HepG2 (cell line): ENCODE data around the gene CTU2. TPM values are rescaled to one million over a fixed set of nuclear protein-coding genes. Genes with fewer than 3 reads are reported as not detected.

Source experiments
- FOXA3 ChIP-seq: IDR thresholded peaks from 2 replicates; pipeline ENCODE4 v1.6.1; 2016; ENCODE audit warnings: missing genetic modification reagents, missing compliant biosample characterization
- PATZ1 ChIP-seq: sonication (generic); formaldehyde crosslinking; IDR thresholded peaks from 2 replicates; pipeline ENCODE4 v1.4.0; 2020; ENCODE audit warnings: missing genetic modification reagents
- RAD51 ChIP-seq: fragments of 450-650 bp; IDR thresholded peaks from 2 replicates; pipeline ENCODE4 v1.6.1; 2016; ENCODE audit warnings: borderline replicate concordance
- SAFB2 ChIP-seq: sonication (generic); formaldehyde crosslinking; IDR thresholded peaks from 2 replicates; pipeline ENCODE4 v1.5.1; 2020; ENCODE audit warnings: missing genetic modification reagents, low read depth, mild to moderate bottlenecking, borderline replicate concordance
- SRY ChIP-seq: sonication (generic); formaldehyde crosslinking; IDR thresholded peaks from 2 replicates; pipeline ENCODE4 v1.8.0; 2022; ENCODE audit warnings: mild to moderate bottlenecking, missing genetic modification reagents
- STAG1 ChIP-seq: sonication (generic); formaldehyde crosslinking; IDR thresholded peaks from 2 replicates; pipeline ENCODE4 v1.4.0; 2020; ENCODE audit warnings: missing genetic modification reagents
- ZFX ChIP-seq: sonication (generic); formaldehyde crosslinking; IDR thresholded peaks from 2 replicates; pipeline ENCODE4 v1.4.0; 2020; ENCODE audit warnings: mild to moderate bottlenecking, low read depth, missing genetic modification reagents, moderate library complexity
- ZFY ChIP-seq: sonication (generic); formaldehyde crosslinking; IDR thresholded peaks from 2 replicates; pipeline ENCODE4 v1.4.0; 2020; ENCODE audit warnings: missing genetic modification reagents
- ZNF678 ChIP-seq: sonication (generic); formaldehyde crosslinking; IDR thresholded peaks from 2 replicates; pipeline ENCODE4 v1.4.0; 2020; ENCODE audit warnings: mild to moderate bottlenecking, missing genetic modification reagents
- ZNF687 ChIP-seq: sonication (generic); formaldehyde crosslinking; IDR thresholded peaks from 2 replicates; pipeline ENCODE4 v1.5.1; 2020; ENCODE audit warnings: mild to moderate bottlenecking, missing genetic modification reagents, moderate library complexity
- polyA plus RNA-seq, 8 experiments: library from polyadenylated mRNA; depleted of rRNA in 3 of 8; stranded (reverse) in 7 of 8; unstranded in 1 of 8; fragments of >200 nt; fragmentation: Illumina TruSeq in 4 of 8; extraction: Trizol in 4 of 8; gene quantifications; 2 replicates each; pipeline versions ENCODE4 v1.2.1 to v1.2.3, GENCODE V29; 2011 to 2016; ENCODE audit warnings: low read depth in 4 of 8, missing spikeins in 1 of 8, mixed read lengths in 1 of 8; ENCODE audit not compliant: insufficient read depth in 1 of 8
- total RNA-seq, 5 experiments: library from RNA; depleted of rRNA; stranded (reverse); fragments of >200 nt; fragmentation: Illumina TruSeq; extraction: Trizol; gene quantifications; 2 replicates each; pipeline ENCODE4 v1.2.3, GENCODE V29; 2016; ENCODE audit warnings: low read depth in 1 of 5
- TF ChIP-seq, protein P1 (sequence below): sonication (generic); formaldehyde crosslinking; IDR thresholded peaks from 2 replicates; pipeline ENCODE4 v1.5.0; 2020; ENCODE audit warnings: mild to moderate bottlenecking, missing genetic modification reagents
- TF ChIP-seq, protein P2 (sequence below): sonication (generic); formaldehyde crosslinking; IDR thresholded peaks from 2 replicates; pipeline ENCODE4 v1.9.0; 2021; ENCODE audit warnings: mild to moderate bottlenecking, missing genetic modification reagents

CTU2 gene
- total and polyA plus RNA-seq, 2 of the 13 experiments (the other 11 are each of a cell fraction or from before 2014, with no cell fraction given), result 13.3 to 21.9 TPM

DNA sequence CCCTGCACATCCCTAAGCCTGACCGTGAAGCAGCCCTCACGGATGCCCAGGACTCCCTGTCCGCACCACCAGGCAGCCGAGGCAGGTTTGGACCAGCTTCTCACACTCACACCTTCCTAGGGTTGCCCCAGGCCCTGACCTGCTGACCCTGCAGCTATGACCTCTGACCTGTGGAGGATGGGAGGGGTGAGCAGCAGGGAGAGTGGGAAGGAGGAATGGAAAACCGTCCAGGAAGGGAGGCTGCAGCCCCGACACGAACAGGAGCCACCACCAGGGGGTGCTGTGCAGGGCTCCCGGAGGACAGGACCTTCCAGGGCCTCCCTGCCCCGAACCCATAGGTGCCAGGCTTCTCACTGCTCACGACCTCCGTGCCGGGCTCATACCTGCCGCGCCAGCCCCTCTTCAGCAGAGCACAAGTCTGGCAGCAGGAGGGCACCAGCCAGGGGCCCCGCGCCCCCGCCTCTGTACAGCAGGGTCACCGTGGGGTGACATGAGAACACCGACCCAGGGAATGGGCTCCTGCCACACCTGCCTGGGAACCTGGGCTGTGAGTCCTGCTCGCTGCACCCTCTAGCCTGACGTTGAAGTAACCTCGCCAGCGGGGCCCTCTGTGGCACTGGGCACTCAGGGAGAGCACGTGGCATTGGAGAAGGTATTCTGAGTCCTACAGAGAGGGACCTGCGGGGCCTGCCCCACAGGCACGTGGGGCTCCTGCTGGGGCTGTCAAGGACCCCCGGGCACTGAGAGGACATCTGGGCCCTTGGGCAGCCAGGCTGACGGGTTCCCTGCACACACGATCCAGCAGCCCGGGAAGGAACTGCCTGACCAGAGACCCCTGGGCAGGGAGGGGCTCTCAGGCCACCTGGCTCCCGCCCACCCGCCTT lies 37.6 kb downstream of the CTU2 start (continued):
- TF ChIP-seq, protein P1, sequence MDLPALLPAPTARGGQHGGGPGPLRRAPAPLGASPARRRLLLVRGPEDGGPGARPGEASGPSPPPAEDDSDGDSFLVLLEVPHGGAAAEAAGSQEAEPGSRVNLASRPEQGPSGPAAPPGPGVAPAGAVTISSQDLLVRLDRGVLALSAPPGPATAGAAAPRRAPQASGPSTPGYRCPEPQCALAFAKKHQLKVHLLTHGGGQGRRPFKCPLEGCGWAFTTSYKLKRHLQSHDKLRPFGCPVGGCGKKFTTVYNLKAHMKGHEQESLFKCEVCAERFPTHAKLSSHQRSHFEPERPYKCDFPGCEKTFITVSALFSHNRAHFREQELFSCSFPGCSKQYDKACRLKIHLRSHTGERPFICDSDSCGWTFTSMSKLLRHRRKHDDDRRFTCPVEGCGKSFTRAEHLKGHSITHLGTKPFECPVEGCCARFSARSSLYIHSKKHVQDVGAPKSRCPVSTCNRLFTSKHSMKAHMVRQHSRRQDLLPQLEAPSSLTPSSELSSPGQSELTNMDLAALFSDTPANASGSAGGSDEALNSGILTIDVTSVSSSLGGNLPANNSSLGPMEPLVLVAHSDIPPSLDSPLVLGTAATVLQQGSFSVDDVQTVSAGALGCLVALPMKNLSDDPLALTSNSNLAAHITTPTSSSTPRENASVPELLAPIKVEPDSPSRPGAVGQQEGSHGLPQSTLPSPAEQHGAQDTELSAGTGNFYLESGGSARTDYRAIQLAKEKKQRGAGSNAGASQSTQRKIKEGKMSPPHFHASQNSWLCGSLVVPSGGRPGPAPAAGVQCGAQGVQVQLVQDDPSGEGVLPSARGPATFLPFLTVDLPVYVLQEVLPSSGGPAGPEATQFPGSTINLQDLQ (CRISPR knock-in tag), result peak; percentile 54; the same call in 1 of the 2 replicates
- TF ChIP-seq, protein P2, sequence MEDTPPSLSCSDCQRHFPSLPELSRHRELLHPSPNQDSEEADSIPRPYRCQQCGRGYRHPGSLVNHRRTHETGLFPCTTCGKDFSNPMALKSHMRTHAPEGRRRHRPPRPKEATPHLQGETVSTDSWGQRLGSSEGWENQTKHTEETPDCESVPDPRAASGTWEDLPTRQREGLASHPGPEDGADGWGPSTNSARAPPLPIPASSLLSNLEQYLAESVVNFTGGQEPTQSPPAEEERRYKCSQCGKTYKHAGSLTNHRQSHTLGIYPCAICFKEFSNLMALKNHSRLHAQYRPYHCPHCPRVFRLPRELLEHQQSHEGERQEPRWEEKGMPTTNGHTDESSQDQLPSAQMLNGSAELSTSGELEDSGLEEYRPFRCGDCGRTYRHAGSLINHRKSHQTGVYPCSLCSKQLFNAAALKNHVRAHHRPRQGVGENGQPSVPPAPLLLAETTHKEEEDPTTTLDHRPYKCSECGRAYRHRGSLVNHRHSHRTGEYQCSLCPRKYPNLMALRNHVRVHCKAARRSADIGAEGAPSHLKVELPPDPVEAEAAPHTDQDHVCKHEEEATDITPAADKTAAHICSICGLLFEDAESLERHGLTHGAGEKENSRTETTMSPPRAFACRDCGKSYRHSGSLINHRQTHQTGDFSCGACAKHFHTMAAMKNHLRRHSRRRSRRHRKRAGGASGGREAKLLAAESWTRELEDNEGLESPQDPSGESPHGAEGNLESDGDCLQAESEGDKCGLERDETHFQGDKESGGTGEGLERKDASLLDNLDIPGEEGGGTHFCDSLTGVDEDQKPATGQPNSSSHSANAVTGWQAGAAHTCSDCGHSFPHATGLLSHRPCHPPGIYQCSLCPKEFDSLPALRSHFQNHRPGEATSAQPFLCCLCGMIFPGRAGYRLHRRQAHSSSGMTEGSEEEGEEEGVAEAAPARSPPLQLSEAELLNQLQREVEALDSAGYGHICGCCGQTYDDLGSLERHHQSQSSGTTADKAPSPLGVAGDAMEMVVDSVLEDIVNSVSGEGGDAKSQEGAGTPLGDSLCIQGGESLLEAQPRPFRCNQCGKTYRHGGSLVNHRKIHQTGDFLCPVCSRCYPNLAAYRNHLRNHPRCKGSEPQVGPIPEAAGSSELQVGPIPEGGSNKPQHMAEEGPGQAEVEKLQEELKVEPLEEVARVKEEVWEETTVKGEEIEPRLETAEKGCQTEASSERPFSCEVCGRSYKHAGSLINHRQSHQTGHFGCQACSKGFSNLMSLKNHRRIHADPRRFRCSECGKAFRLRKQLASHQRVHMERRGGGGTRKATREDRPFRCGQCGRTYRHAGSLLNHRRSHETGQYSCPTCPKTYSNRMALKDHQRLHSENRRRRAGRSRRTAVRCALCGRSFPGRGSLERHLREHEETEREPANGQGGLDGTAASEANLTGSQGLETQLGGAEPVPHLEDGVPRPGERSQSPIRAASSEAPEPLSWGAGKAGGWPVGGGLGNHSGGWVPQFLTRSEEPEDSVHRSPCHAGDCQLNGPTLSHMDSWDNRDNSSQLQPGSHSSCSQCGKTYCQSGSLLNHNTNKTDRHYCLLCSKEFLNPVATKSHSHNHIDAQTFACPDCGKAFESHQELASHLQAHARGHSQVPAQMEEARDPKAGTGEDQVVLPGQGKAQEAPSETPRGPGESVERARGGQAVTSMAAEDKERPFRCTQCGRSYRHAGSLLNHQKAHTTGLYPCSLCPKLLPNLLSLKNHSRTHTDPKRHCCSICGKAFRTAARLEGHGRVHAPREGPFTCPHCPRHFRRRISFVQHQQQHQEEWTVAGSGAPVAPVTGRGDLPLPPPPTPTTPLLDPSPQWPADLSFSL (CRISPR knock-in tag), result no peak
- no peak for TF ChIP-seq RAD51
- no peak for TF ChIP-seq SRY (CRISPR knock-in tag)
- TF ChIP-seq FOXA3 (CRISPR knock-in tag), result no peak
- TF ChIP-seq ZFX, result peak; percentile 51
- 0 out of 2 replicates have a peak, but pooled peaks have one; percentile 20 for TF ChIP-seq PATZ1 (CRISPR knock-in tag)
- peak; percentile 73 for TF ChIP-seq STAG1 (CRISPR knock-in tag)
- TF ChIP-seq SAFB2 (CRISPR knock-in tag), result no peak
- peak; percentile 42; the same call in 1 of the 2 replicates for TF ChIP-seq ZFY
- no peak for TF ChIP-seq ZNF678 (CRISPR knock-in tag)
- peak; percentile 58 for TF ChIP-seq ZNF687
